Measurements from ENCODE around the gene ZNF292.
"Not testable (repeated sequence)": the region's sequence is repeated elsewhere in the genome, so short reads cannot be mapped to it uniquely, and the experiment has no call there.

Gene ZNF292

GRCh38 chr6:87282743-87283142, 127.4 kb downstream of the ZNF292 start:
- no peak for DNase-seq

- no peak for DNase-seq
Measured at GRCh38 chr6:87283461-87283860, 128.1 kb downstream of the ZNF292 start.

GRCh38 chr6:87287251-87287650, 131.9 kb downstream of the ZNF292 start:
- DNase-seq = no peak

GRCh38 chr6:87289571-87289970, 134.2 kb downstream of the ZNF292 start:
- DNase-seq = peak; percentile 39

GRCh38 chr6:87291883-87292282, 136.5 kb downstream of the ZNF292 start:
- DNase-seq = no peak

GRCh38 chr6:87293526-87293925, 138.2 kb downstream of the ZNF292 start:
- no peak for DNase-seq

- no peak for DNase-seq
Measured at GRCh38 chr6:87297119-87297518, 141.8 kb downstream of the ZNF292 start.

- DNase-seq = not testable (repeated sequence)
Measured at GRCh38 chr6:87301277-87301676, 145.9 kb downstream of the ZNF292 start.

- DNase-seq = no peak
Measured at GRCh38 chr6:87308970-87309369, 153.6 kb downstream of the ZNF292 start.

GRCh38 chr6:87312860-87313259, 157.5 kb downstream of the ZNF292 start:
- no peak for DNase-seq
